PC-3 (cell line): ENCODE results near the gene HYAL2.

ENCODE experiments used
- CTCF ChIP-seq: fragments of 300-600 bp; sonication (generic); conservative IDR thresholded peaks from 2 replicates; pipeline ENCODE4 v1.5.1; 2017; ENCODE audit warnings: antibody characterized with exemption, low read depth, mild to moderate bottlenecking, low read length
- EZH2phosphoT487 ChIP-seq: fragments of 300-600 bp; sonication (generic); IDR thresholded peaks from 2 replicates; pipeline ENCODE4 v1.6.1; 2018; ENCODE audit warnings: mild to moderate bottlenecking, antibody characterized with exemption, low read length, borderline replicate concordance

- TF ChIP-seq EZH2phosphoT487, result no peak
- TF ChIP-seq CTCF, result no peak
Observed at GRCh38 chr3:50351323-50351697, 28.8 kb upstream of the HYAL2 start.
